ENCODE data around the gene SBSN.

- TF ChIP-seq POLR2A (IDR thresholded peaks at IDR 0.05; ENCODE audit: low read length): no peak
- no peak for TF ChIP-seq GATA1 (IDR thresholded peaks at IDR 0.05; ENCODE audit: low read depth, low read length)
Observed at GRCh38 chr19:35487656-35488182, 40.4 kb downstream of the SBSN start.

Data from erythroblast (primary cell).